GM21447 (cell line): ENCODE measurements around the gene FAM118A.
"Not testable (repeated sequence)": the region's sequence is repeated elsewhere in the genome, so short reads cannot be mapped to it uniquely, and the experiment has no call there.

Experiments
- ATAC-seq: cut with Tn5 transposase; IDR thresholded peaks from one replicate; pipeline ENCODE4 v1.9.1; 2021; ENCODE audit not compliant: unreplicated experiment

Gene FAM118A

DNA sequence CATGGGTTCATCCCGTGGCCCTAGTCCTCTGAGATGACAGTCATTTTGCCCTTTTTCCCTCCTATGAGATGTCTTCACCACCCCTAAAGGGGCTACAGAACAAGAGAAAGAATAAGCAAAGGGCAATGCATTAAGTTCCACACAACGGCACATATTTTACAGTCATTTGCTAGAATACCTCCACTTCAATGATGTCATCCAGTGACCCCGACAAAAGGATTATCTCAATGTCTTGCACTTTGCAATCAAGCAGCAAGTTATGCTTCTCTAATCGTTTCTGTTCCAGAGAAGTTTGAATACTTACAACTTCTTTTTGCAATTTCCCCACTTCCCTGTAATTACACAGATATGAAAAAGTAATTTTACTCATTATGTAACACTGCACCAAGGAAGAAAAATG, 49.9 kb downstream of the FAM118A start:
- no peak for ATAC-seq

- no peak for ATAC-seq
Observed at GRCh38 chr22:45366713-45367112, 57.0 kb downstream of the FAM118A start.

GRCh38 chr22:45373592-45373991, 63.9 kb downstream of the FAM118A start:
- not testable (repeated sequence) for ATAC-seq

- ATAC-seq, result no peak
Observed at GRCh38 chr22:45376009-45376408, 66.3 kb downstream of the FAM118A start.

- ATAC-seq, result no peak
Observed at GRCh38 chr22:45376703-45377102, 67.0 kb downstream of the FAM118A start.

DNA sequence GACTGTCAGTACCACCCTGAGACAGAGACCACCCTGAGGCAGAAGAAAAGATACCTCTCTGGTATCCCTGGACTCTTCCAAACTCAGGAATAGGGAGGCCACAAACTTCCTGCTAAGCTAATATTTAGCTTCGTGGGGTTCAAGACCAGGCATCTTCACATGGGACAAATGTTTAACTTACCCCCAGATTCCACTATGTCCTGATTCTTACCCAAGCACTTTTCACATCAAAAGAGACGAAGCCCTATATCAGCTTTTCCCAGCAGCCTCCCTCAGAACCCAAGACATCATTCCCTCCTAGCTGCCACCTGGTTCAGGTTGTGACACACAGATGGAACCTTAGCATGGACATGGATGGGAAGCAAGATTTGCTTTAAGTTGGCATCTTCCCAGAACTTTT, 71.6 kb downstream of the FAM118A start:
- no peak for ATAC-seq

- no peak for ATAC-seq
Observed at GRCh38 chr22:45389546-45389945, 79.8 kb downstream of the FAM118A start.
